IMR-90 (cell line): ENCODE measurements around the gene TMCC1. TPM values are rescaled to one million over a fixed set of nuclear protein-coding genes. Genes with fewer than 3 reads are reported as not detected.

Source experiments
- ATAC-seq: fragments of 200-7000 bp; cut with Tn5 transposase; 2 replicates; pipeline ENCODE4 v1.9.1; 2020; ENCODE audit warnings: low read depth, mild to moderate bottlenecking, moderate library complexity
- BruUV-seq: library from RNA; stranded (reverse); fragments of 400-500 nt; replicated peaks from 2 replicates; lab custom pipeline; 2021; lab: Mats Ljungman, UMichigan
- CTCF ChIA-PET: fragments of 300-600 bp; formaldehyde crosslinking; extraction: SDS; loops from one replicate; lab custom pipeline; 2021; ENCODE audit warnings: antibody characterized with exemption; lab: Yijun Ruan, JAX
- POLR2A ChIA-PET: fragments of 300-600 bp; sonication (Branson Sonifier 250); formaldehyde crosslinking; loops from one replicate; lab custom pipeline; 2022; ENCODE audit warnings: antibody characterized with exemption; ENCODE audit not compliant: unreplicated experiment; lab: Charles Lee
- DNase-seq: peaks from one replicate; pipeline ENCODE4 v3.0.0; 2013
- H2AFZ ChIP-seq: replicated peaks from 2 replicates; pipeline ENCODE3; 2013; ENCODE audit warnings: low read length, mild to moderate bottlenecking; ENCODE audit not compliant: poor library complexity
- H2AK5ac ChIP-seq: 2 replicates; pipeline ENCODE4 v1.6.1; 2013; ENCODE audit warnings: low read depth, low read length, inconsistent platforms
- H2AK9ac ChIP-seq: replicated peaks from 2 replicates; pipeline ENCODE3; 2013; ENCODE audit warnings: mild to moderate bottlenecking, low read depth, low read length, moderate library complexity; ENCODE audit not compliant: poor library complexity
- H2BK120ac ChIP-seq: 2 replicates; pipeline ENCODE4 v1.6.1; 2013; ENCODE audit warnings: low read depth, low read length, inconsistent platforms
- H2BK15ac ChIP-seq: 3 replicates; pipeline ENCODE4 v1.6.1; 2013; ENCODE audit warnings: low read depth, low read length, inconsistent platforms
- H2BK20ac ChIP-seq: 2 replicates; pipeline ENCODE4 v1.6.1; 2013; ENCODE audit warnings: low read depth, mild to moderate bottlenecking, inconsistent platforms, low read length, moderate library complexity
- H2BK5ac ChIP-seq: 2 replicates; pipeline ENCODE4 v1.6.1; 2013; ENCODE audit warnings: mild to moderate bottlenecking, low read depth, low read length, inconsistent platforms; ENCODE audit not compliant: poor library complexity, severe bottlenecking
- H3K14ac ChIP-seq: replicated peaks from 2 replicates; pipeline ENCODE4 v1.6.1; 2013; ENCODE audit warnings: low read depth, low read length, inconsistent platforms
- H3K18ac ChIP-seq: 2 replicates; pipeline ENCODE4 v1.6.1; 2013; ENCODE audit warnings: low read depth, low read length, control low read depth
- H3K23ac ChIP-seq: 2 replicates; pipeline ENCODE4 v1.6.1; 2013; ENCODE audit warnings: low read depth, low read length, inconsistent platforms
- H3K27ac ChIP-seq: 2 replicates; pipeline ENCODE4 v1.5.1; 2013; ENCODE audit warnings: mild to moderate bottlenecking, control low read depth, low read length; ENCODE audit not compliant: insufficient read depth
- H3K27me3 ChIP-seq: 2 replicates; pipeline ENCODE4 v1.6.1; 2013; ENCODE audit warnings: low read length; ENCODE audit not compliant: control insufficient read depth, insufficient read depth
- H3K36me3 ChIP-seq: 2 replicates; pipeline ENCODE4 v1.6.1; 2013; ENCODE audit warnings: low read length, mixed read lengths; ENCODE audit not compliant: control insufficient read depth, insufficient read depth
- H3K4ac ChIP-seq: 2 replicates; pipeline ENCODE4 v1.6.1; 2013; ENCODE audit warnings: low read depth, low read length, inconsistent platforms
- H3K4me1 ChIP-seq: 2 replicates; pipeline ENCODE4 v1.6.1; 2013; ENCODE audit warnings: low read length, mixed read lengths; ENCODE audit not compliant: control insufficient read depth, insufficient read depth
- H3K4me2 ChIP-seq: 2 replicates; pipeline ENCODE4 v1.6.1; 2013; ENCODE audit warnings: low read depth, mild to moderate bottlenecking, control low read depth, low read length, moderate library complexity
- H3K4me3 ChIP-seq: 2 replicates; pipeline ENCODE4 v1.5.1; 2013; ENCODE audit warnings: low read depth, mild to moderate bottlenecking, control low read depth, low read length, moderate library complexity; ENCODE audit not compliant: insufficient read depth
- H3K56ac ChIP-seq: 2 replicates; pipeline ENCODE4 v1.6.1; 2013; ENCODE audit warnings: low read length, inconsistent platforms; ENCODE audit not compliant: insufficient read depth; ENCODE audit errors: extremely low read depth
- H3K79me1 ChIP-seq, 2 experiments: 2 replicates each; pipeline ENCODE4 v1.6.1; 2013; ENCODE audit warnings: low read length in 2 of 2, inconsistent platforms in 1 of 2, low read depth in 1 of 2
- H3K9ac ChIP-seq: 2 replicates; pipeline ENCODE4 v1.6.1; 2013; ENCODE audit warnings: low read depth, low read length, control low read depth
- H3K9me1 ChIP-seq: 2 replicates; pipeline ENCODE4 v1.6.1; 2013; ENCODE audit warnings: low read length, inconsistent platforms; ENCODE audit not compliant: insufficient read depth
- H3K9me3 ChIP-seq: 2 replicates; pipeline ENCODE4 v1.6.1; 2013; ENCODE audit warnings: low read length; ENCODE audit not compliant: control insufficient read depth, insufficient read depth
- H4K20me1 ChIP-seq: 2 replicates; pipeline ENCODE4 v1.6.1; 2013; ENCODE audit warnings: low read length, inconsistent platforms; ENCODE audit not compliant: insufficient read depth
- H4K5ac ChIP-seq: 2 replicates; pipeline ENCODE4 v1.6.1; 2013; ENCODE audit warnings: mild to moderate bottlenecking, low read depth, low read length, control low read depth
- H4K8ac ChIP-seq, 2 experiments: 2 replicates each; pipeline ENCODE4 v1.6.1; 2013; ENCODE audit warnings: low read depth in 2 of 2, low read length in 2 of 2, control low read depth in 1 of 2, inconsistent platforms in 1 of 2
- H4K91ac ChIP-seq: 2 replicates; pipeline ENCODE4 v1.6.1; 2013; ENCODE audit warnings: low read depth, low read length, inconsistent platforms; ENCODE audit not compliant: insufficient read depth
- BHLHE40 ChIP-seq: fragments of 150-350 bp; IDR thresholded peaks from 2 replicates; pipeline ENCODE4 v1.6.1; 2016; ENCODE audit warnings: mild to moderate bottlenecking, low read depth, low read length
- CEBPB ChIP-seq: IDR thresholded peaks from 2 replicates; pipeline ENCODE4 v1.6.1; 2012; ENCODE audit warnings: low read depth, low read length, improper control_type of control experiment
- CHD1 ChIP-seq: IDR thresholded peaks from 2 replicates; pipeline ENCODE4 v1.6.1; 2012; ENCODE audit warnings: low read depth, low read length, improper control_type of control experiment
- CTCF ChIP-seq: conservative IDR thresholded peaks from 2 replicates; pipeline ENCODE4 v1.5.1; 2012; ENCODE audit warnings: mild to moderate bottlenecking, low read depth, low read length, improper control_type of control experiment
- ELK1 ChIP-seq: fragments of 150-350 bp; IDR thresholded peaks from 2 replicates; pipeline ENCODE4 v1.6.1; 2016; ENCODE audit warnings: low read depth, mild to moderate bottlenecking, low read length, moderate library complexity, borderline replicate concordance
- FOS ChIP-seq: fragments of 150-350 bp; IDR thresholded peaks from 2 replicates; pipeline ENCODE4 v1.6.1; 2016; ENCODE audit warnings: low read depth, low read length
- MAFK ChIP-seq: IDR thresholded peaks from 2 replicates; pipeline ENCODE4 v1.6.1; 2012; ENCODE audit warnings: low read depth, low read length, improper control_type of control experiment
- MAZ ChIP-seq: IDR thresholded peaks from 2 replicates; pipeline ENCODE4 v1.6.1; 2012; ENCODE audit warnings: low read depth, mild to moderate bottlenecking, low read length, improper control_type of control experiment, moderate library complexity, borderline replicate concordance
- MXI1 ChIP-seq: IDR thresholded peaks from 2 replicates; pipeline ENCODE4 v1.6.1; 2012; ENCODE audit warnings: low read depth, mild to moderate bottlenecking, low read length, moderate library complexity, borderline replicate concordance
- NFE2L2 ChIP-seq: fragments of 150-350 bp; IDR thresholded peaks from 2 replicates; pipeline ENCODE4 v1.6.1; 2016; ENCODE audit warnings: low read depth, mild to moderate bottlenecking, low read length
- POLR2A ChIP-seq: IDR thresholded peaks from 2 replicates; pipeline ENCODE4 v1.6.1; 2012; ENCODE audit warnings: mild to moderate bottlenecking, low read depth, low read length
- RAD21 ChIP-seq: IDR thresholded peaks from 2 replicates; pipeline ENCODE4 v1.6.1; 2012; ENCODE audit warnings: low read length, improper control_type of control experiment
- RCOR1 ChIP-seq: IDR thresholded peaks from 2 replicates; pipeline ENCODE4 v1.6.1; 2012; ENCODE audit warnings: mild to moderate bottlenecking, low read length, improper control_type of control experiment; ENCODE audit not compliant: insufficient replicate concordance
- RFX5 ChIP-seq: IDR thresholded peaks from 2 replicates; pipeline ENCODE4 v1.8.0; 2012; ENCODE audit warnings: low read depth, mild to moderate bottlenecking, low read length, moderate library complexity
- SMC3 ChIP-seq: fragments of 150-350 bp; IDR thresholded peaks from 2 replicates; pipeline ENCODE4 v1.6.1; 2016; ENCODE audit warnings: low read depth, mild to moderate bottlenecking, antibody characterized with exemption, low read length, moderate library complexity
- USF2 ChIP-seq: fragments of 150-350 bp; IDR thresholded peaks from 2 replicates; pipeline ENCODE4 v1.6.1; 2017; ENCODE audit warnings: mild to moderate bottlenecking, antibody characterized with exemption, low read length, low read depth
- whole genome bisulfite sequencing, 2 experiments: methylation state at CpG; one replicate each; pipeline versions ENCODE4 v1.1.5 to v1.1.7; 2013; ENCODE audit warnings: missing lambda C conversion rate in 2 of 2; ENCODE audit not compliant: insufficient read length in 1 of 2; ENCODE audit errors: extremely low coverage in 2 of 2; 5-methylcytosine and 5-hydroxymethylcytosine counted together
- dilution Hi-C: fragments of 300-500 bp; cut with HindIII; formaldehyde crosslinking; loops from one replicate; pipeline ENCODE4 v1.14.3; 2018; ENCODE audit warnings: low sequenced_read_pairs; ENCODE audit not compliant: unreplicated experiment
- in situ Hi-C: fragments of 300-500 bp; cut with MboI; formaldehyde crosslinking; loops from 3 replicates; pipeline ENCODE4 v1.14.3; 2019; ENCODE audit warnings: low sequenced_read_pairs, inconsistent platforms, mixed read lengths
- intact Hi-C: fragments of 100-400 bp; cut with micrococcal nuclease; formaldehyde crosslinking; loops from 2 replicates; pipeline ENCODE4 v1.10.0; 2022
- polyA plus RNA-seq, 3 experiments: library from polyadenylated mRNA; depleted of rRNA; stranded (reverse); fragments of >200 nt; gene quantifications; 2 replicates each; pipeline ENCODE4 v1.2.3, GENCODE V29; 2012; ENCODE audit warnings: low replicate concordance in 1 of 3
- total RNA-seq: library from RNA; depleted of rRNA; stranded (reverse); fragments of >200 nt; gene quantifications from 2 replicates; pipeline ENCODE4 v1.2.3, GENCODE V29; 2012

The TMCC1 gene
- total and polyA plus RNA-seq, 2 of the 4 experiments (the other 2 are of a cell fraction), result 5.0 to 7.3 TPM

GRCh38 chr3:129699612-129700011, 193.9 kb downstream of the TMCC1 start:
- Histone ChIP-seq H2AK9ac (no peak overlapping the region), H3K4me1 (no peaks in the 10 kb centered on the region; the same call in 1 of the 2 replicates), H3K27me3 (no peaks in the 10 kb centered on the region), H4K91ac (no peak overlapping the region), H3K23ac (no peak overlapping the region), H2BK15ac (no peak overlapping the region), H3K9me3 (no peaks in the 10 kb centered on the region), H2AK5ac (no peak overlapping the region), H4K20me1 (no peaks in the 10 kb centered on the region; the same call in 1 of the 2 replicates), H3K18ac (no peak overlapping the region), H4K5ac (no peak overlapping the region), H3K36me3 (no peaks in the 10 kb centered on the region), H2BK20ac (no peak overlapping the region), H3K9me1 (no peaks in the 10 kb centered on the region), H2BK120ac (no peak overlapping the region), H3K56ac (no peak overlapping the region), H4K8ac (no peak overlapping the region), H3K4ac (no peak overlapping the region), H3K14ac (no peak overlapping the region), H3K9ac (no peak overlapping the region), H3K79me1 (no peaks in the 10 kb centered on the region; a peak in 2 of 4 replicates), H3K27ac (no peak overlapping the region), H2AFZ (no peak overlapping the region), H3K4me3 (no peak overlapping the region), H3K4me2 (no peak overlapping the region), H2BK5ac (no peak overlapping the region)
- BruUV-seq, result no TSS peak
- no peak for ATAC-seq
- in situ Hi-C loops (no loop called here), dilution Hi-C loops (no loop called here), intact Hi-C loops (no loop called here)
- TF ChIP-seq USF2, result no peak
- no peak for TF ChIP-seq ELK1
- no peak for TF ChIP-seq SMC3
- TF ChIP-seq CEBPB, result no peak
- TF ChIP-seq MXI1, result no peak
- TF ChIP-seq MAFK, result no peak
- no peak for TF ChIP-seq BHLHE40
- TF ChIP-seq RAD21, result no peak
- no peak for TF ChIP-seq RCOR1
- TF ChIP-seq POLR2A, result no peak
- TF ChIP-seq CHD1, result no peak
- TF ChIP-seq CTCF, result no peak
- TF ChIP-seq RFX5, result no peak
- no peak for TF ChIP-seq NFE2L2
- no peak for TF ChIP-seq MAZ
- TF ChIP-seq FOS, result no peak
- no CpG with 5 or more reads among the region's 1 CpG for WGBS, 2 experiments
- CTCF ChIA-PET, result interaction anchor here (0.7 kb wide), 1 partner anchor 13 kb away, joined by 3 read pairs; no protein-coding TSS in a partner anchor
- DNase-seq, result no peak
- POLR2A ChIA-PET, result no interaction called here
